Suprapubic skin (tissue), 4 donors: ENCODE measurements around the gene UNC93B1. TPM values are rescaled to one million over a fixed set of nuclear protein-coding genes. Genes with fewer than 3 reads are reported as not detected.
"Not testable (repeated sequence)": the region's sequence is repeated elsewhere in the genome, so short reads cannot be mapped to it uniquely, and the experiment has no call there.

Experiments used
- DNase-seq, 2 donors: peaks; one replicate each; pipeline ENCODE4 v3.0.0-alpha.2; 2019; ENCODE audit warnings: low spot score in 2 of 2
- H3K27ac ChIP-seq: fragments of 200-600 bp; sonication (generic); one replicate; pipeline ENCODE4 v1.5.1; 2019
- H3K27me3 ChIP-seq: fragments of 200-600 bp; sonication (generic); one replicate; pipeline ENCODE4 v1.5.1; 2019
- H3K36me3 ChIP-seq: fragments of 200-600 bp; sonication (generic); one replicate; pipeline ENCODE4 v1.5.1; 2019
- H3K4me1 ChIP-seq: fragments of 200-600 bp; sonication (generic); one replicate; pipeline ENCODE4 v1.5.1; 2019
- H3K4me3 ChIP-seq: fragments of 200-600 bp; sonication (generic); one replicate; pipeline ENCODE4 v1.5.1; 2019; ENCODE audit warnings: mild to moderate bottlenecking
- H3K9me3 ChIP-seq: fragments of 200-600 bp; sonication (generic); one replicate; pipeline ENCODE4 v1.5.1; 2019
- CTCF ChIP-seq, 2 donors: fragments of 200-600 bp in 1 of 2; fragments of 450-650 bp in 1 of 2; sonication (generic) in 1 of 2; IDR thresholded peaks; one replicate each; pipeline ENCODE4 v1.5.1; 2016 to 2019; ENCODE audit warnings: antibody characterized with exemption in 2 of 2, mild to moderate bottlenecking in 1 of 2, moderate library complexity in 1 of 2
- WGBS: methylation state at CpG from one replicate; pipeline ENCODE4 v1.1.5; 2018; 5-methylcytosine and 5-hydroxymethylcytosine counted together
- total RNA-seq, 4 donors: library from RNA; depleted of rRNA; stranded (reverse); fragments of >200 nt; gene quantifications; one replicate each; pipeline ENCODE4 v1.1.0, GENCODE V29; 2016

UNC93B1 gene
- total RNA-seq, 4 donors from 2014 or later, result 22.7 to 34.3 (median 28.1) TPM

- not testable (repeated sequence) for H3K27ac ChIP-seq, DNase-seq, H3K27me3 ChIP-seq, H3K9me3 ChIP-seq, H3K4me1 ChIP-seq, H3K4me3 ChIP-seq, H3K36me3 ChIP-seq
- WGBS, result 42% methylated on average over 5 of the region's 6 CpGs
These were observed 40.0 kb downstream of the UNC93B1 start for GRCh38 chr11:67963879-67964278.

- H3K4me1 ChIP-seq, H3K36me3 ChIP-seq, H3K4me3 ChIP-seq, H3K9me3 ChIP-seq, H3K27me3 ChIP-seq, DNase-seq, H3K27ac ChIP-seq: not testable (repeated sequence)
- 86% methylated on average over 8 of the region's 16 CpGs for WGBS
These were observed 40.7 kb downstream of the UNC93B1 start for GRCh38 chr11:67963217-67963616.

GRCh38 chr11:67956236-67956635 lies 47.7 kb downstream of the UNC93B1 start:
- H3K36me3 ChIP-seq, H3K27ac ChIP-seq, DNase-seq, H3K4me3 ChIP-seq, H3K9me3 ChIP-seq, H3K4me1 ChIP-seq: not testable (repeated sequence)
- 77% methylated on average over 6 of the region's 6 CpGs for WGBS
- peaks cover 17% of the 10 kb centered on the region for H3K27me3 ChIP-seq

- not testable (repeated sequence) for H3K27ac ChIP-seq, H3K9me3 ChIP-seq, H3K4me1 ChIP-seq, H3K36me3 ChIP-seq
- Histone ChIP-seq H3K27me3 (peaks cover 17% of the 10 kb centered on the region), H3K4me3 (peak overlapping the region; percentile 56)
- WGBS, result 2% methylated on average over 10 of the region's 57 CpGs
- DNase-seq, result peak in 1 of 2 donors; percentile 71
- TF ChIP-seq CTCF (IDR thresholded peaks at IDR 0.05), result peak; percentile 27 to 94
These were observed 48.4 kb downstream of the UNC93B1 start for GRCh38 chr11:67955461-67956007.

GRCh38 chr11:67954971-67955370 lies 48.9 kb downstream of the UNC93B1 start:
- WGBS, result 8% methylated on average over 4 of the region's 26 CpGs
- H3K9me3 ChIP-seq, H3K4me1 ChIP-seq, DNase-seq, H3K27ac ChIP-seq, H3K36me3 ChIP-seq: not testable (repeated sequence)
- peaks cover 17% of the 10 kb centered on the region for H3K27me3 ChIP-seq
- peak overlapping the region; percentile 56 for H3K4me3 ChIP-seq

GRCh38 chr11:67954251-67954650 lies 49.6 kb downstream of the UNC93B1 start:
- 92% methylated on average over 10 of the region's 14 CpGs for WGBS
- not testable (repeated sequence) for H3K4me3 ChIP-seq, H3K36me3 ChIP-seq, H3K9me3 ChIP-seq, H3K4me1 ChIP-seq, H3K27ac ChIP-seq, DNase-seq
- H3K27me3 ChIP-seq, result peaks cover 17% of the 10 kb centered on the region

- not testable (repeated sequence) for H3K9me3 ChIP-seq, H3K4me1 ChIP-seq, H3K27me3 ChIP-seq, H3K4me3 ChIP-seq, H3K27ac ChIP-seq, H3K36me3 ChIP-seq, DNase-seq
- 80% methylated on average over 1 of the region's 8 CpGs for WGBS
These were observed 53.2 kb downstream of the UNC93B1 start for GRCh38 chr11:67950705-67951104.

GRCh38 chr11:67947785-67948184 lies 56.1 kb downstream of the UNC93B1 start:
- not testable (repeated sequence) for DNase-seq, H3K4me1 ChIP-seq, H3K27me3 ChIP-seq, H3K27ac ChIP-seq, H3K9me3 ChIP-seq, H3K4me3 ChIP-seq, H3K36me3 ChIP-seq
- WGBS, result 97% methylated on average over 4 of the region's 7 CpGs

GRCh38 chr11:67946403-67946802 lies 57.5 kb downstream of the UNC93B1 start:
- not testable (repeated sequence) for H3K9me3 ChIP-seq, H3K4me1 ChIP-seq, H3K36me3 ChIP-seq, H3K4me3 ChIP-seq, H3K27me3 ChIP-seq, H3K27ac ChIP-seq, DNase-seq
- 91% methylated on average over 4 of the region's 4 CpGs for WGBS

- H3K4me3 ChIP-seq, H3K27ac ChIP-seq, H3K36me3 ChIP-seq, DNase-seq, H3K4me1 ChIP-seq, H3K9me3 ChIP-seq, H3K27me3 ChIP-seq: not testable (repeated sequence)
- 58% methylated on average over 5 of the region's 5 CpGs for WGBS
These were observed 60.5 kb downstream of the UNC93B1 start for GRCh38 chr11:67943406-67943805.

Other genes starting within 250 kb of the UNC93B1 start
- 1 to 10 TPM; 3.2 to 6.4 (median 5.9) TPM for gene ALDH3B1, start 6.2 kb upstream of the UNC93B1 start, total RNA-seq
- 100 to 1,000 TPM in 3 of 4 donors, 10 to 100 TPM in 1; 90.8 to 155 (median 148) TPM for gene NDUFS8, start 26.6 kb upstream of the UNC93B1 start, total RNA-seq
- 10 to 100 TPM; 19.4 to 50.9 (median 41.2) TPM for gene TCIRG1, start 34.9 kb upstream of the UNC93B1 start, total RNA-seq
- gene CHKA, start 117.3 kb upstream of the UNC93B1 start, total RNA-seq, result 10 to 100 TPM in 3 of 4 donors, 1 to 10 TPM in 1; 7.8 to 21.4 (median 15.3) TPM
- 10 to 100 TPM; 27.2 to 40.5 (median 33.3) TPM for gene KMT5B, start 209.2 kb upstream of the UNC93B1 start, total RNA-seq